NCI-H748 (cell line): Measurements from ENCODE around the gene DGKI.

Experiments
- DNase-seq: peaks from one replicate; lab custom pipeline; 2025; ENCODE audit not compliant: unreplicated experiment; lab: John Stamatoyannopoulos, UW

DGKI gene

GRCh38 chr7:137547485-137547884, 299.3 kb downstream of the DGKI start:
- no peak for DNase-seq

- no peak for DNase-seq
Measured at GRCh38 chr7:137546671-137547070, 300.1 kb downstream of the DGKI start.

- no peak for DNase-seq
Measured at GRCh38 chr7:137546009-137546408, 300.8 kb downstream of the DGKI start.

- DNase-seq = no peak
Measured at GRCh38 chr7:137545059-137545716, 301.6 kb downstream of the DGKI start.

- no peak for DNase-seq
Measured at GRCh38 chr7:137544453-137545058, 302.2 kb downstream of the DGKI start.

- no peak for DNase-seq
Measured at GRCh38 chr7:137539111-137539715, 307.6 kb downstream of the DGKI start.

GRCh38 chr7:137538361-137538762, 308.4 kb downstream of the DGKI start:
- DNase-seq = no peak

GRCh38 chr7:137535579-137535978, 311.2 kb downstream of the DGKI start:
- DNase-seq = no peak

- DNase-seq = no peak
Measured at GRCh38 chr7:137531671-137532070, 315.1 kb downstream of the DGKI start.

- no peak for DNase-seq
Measured at GRCh38 chr7:137527634-137528033, 319.1 kb downstream of the DGKI start.

GRCh38 chr7:137523171-137523570, 323.6 kb downstream of the DGKI start:
- DNase-seq = no peak

- DNase-seq = no peak
Measured at GRCh38 chr7:137521451-137521850, 325.3 kb downstream of the DGKI start.

GRCh38 chr7:137519947-137520346, 326.8 kb downstream of the DGKI start:
- DNase-seq = no peak

- no peak for DNase-seq
Measured at GRCh38 chr7:137519181-137519691, 327.5 kb downstream of the DGKI start.

GRCh38 chr7:137513091-137513490, 333.7 kb downstream of the DGKI start:
- DNase-seq = no peak

- no peak for DNase-seq
Measured at GRCh38 chr7:137507096-137507495, 339.7 kb downstream of the DGKI start.

- DNase-seq = no peak
Measured at GRCh38 chr7:137506031-137506430, 340.7 kb downstream of the DGKI start.

- no peak for DNase-seq
Measured at GRCh38 chr7:137501562-137501961, 345.2 kb downstream of the DGKI start.

- DNase-seq = no peak
Measured at GRCh38 chr7:137492889-137493288, 353.9 kb downstream of the DGKI start.

GRCh38 chr7:137489880-137490279, 356.9 kb downstream of the DGKI start:
- DNase-seq = no peak

- DNase-seq = no peak
Measured at GRCh38 chr7:137488038-137488437, 358.7 kb downstream of the DGKI start.

- DNase-seq = no peak
Measured at GRCh38 chr7:137485818-137486217, 361.0 kb downstream of the DGKI start.
